HG03064 (cell line): ENCODE measurements around the gene GUCA2A.

Source experiments
- ATAC-seq: cut with Tn5 transposase; IDR thresholded peaks from one replicate; pipeline ENCODE4 v1.9.1; 2021; ENCODE audit warnings: low read depth; ENCODE audit not compliant: unreplicated experiment

Gene GUCA2A

GRCh38 chr1:42177541-42177981 lies 13.0 kb upstream of the GUCA2A start:
- no peak for ATAC-seq

- ATAC-seq: no peak
Observed at GRCh38 chr1:42176902-42177519, 12.5 kb upstream of the GUCA2A start.

GRCh38 chr1:42175314-42176054 lies 10.9 kb upstream of the GUCA2A start:
- no peak for ATAC-seq

- no peak for ATAC-seq
Observed at GRCh38 chr1:42173961-42174735, 9.6 kb upstream of the GUCA2A start.

- no peak for ATAC-seq
Observed at GRCh38 chr1:42173155-42173933, 8.8 kb upstream of the GUCA2A start.

- ATAC-seq: no peak
Observed at GRCh38 chr1:42172381-42173133, 8.0 kb upstream of the GUCA2A start.

- ATAC-seq: no peak
Observed at GRCh38 chr1:42171679-42172266, 7.2 kb upstream of the GUCA2A start.

- no peak for ATAC-seq
Observed at GRCh38 chr1:42170779-42171621, 6.5 kb upstream of the GUCA2A start.

GRCh38 chr1:42168763-42169162 lies 4.2 kb upstream of the GUCA2A start:
- ATAC-seq: no peak

- ATAC-seq: no peak
Observed at GRCh38 chr1:42168391-42168670, 3.8 kb upstream of the GUCA2A start.

GRCh38 chr1:42167611-42168390 lies 3.3 kb upstream of the GUCA2A start:
- ATAC-seq: no peak

GRCh38 chr1:42165511-42166210 lies 1.1 kb upstream of the GUCA2A start:
- ATAC-seq: no peak

GRCh38 chr1:42163536-42164503 lies 725 bp downstream of the GUCA2A start:
- no peak for ATAC-seq

GRCh38 chr1:42163114-42163513 lies 1.4 kb downstream of the GUCA2A start:
- no peak for ATAC-seq

GRCh38 chr1:42162181-42162580 lies 2.4 kb downstream of the GUCA2A start:
- ATAC-seq: no peak

- ATAC-seq: no peak
Observed at GRCh38 chr1:42158189-42158588, 6.4 kb downstream of the GUCA2A start.

- ATAC-seq: no peak
Observed at GRCh38 chr1:42157667-42158066, 6.9 kb downstream of the GUCA2A start.
